Measurements from ENCODE around the gene SGF29.
"Not testable (repeated sequence)": the region's sequence is repeated elsewhere in the genome, so short reads cannot be mapped to it uniquely, and the experiment has no call there.

GRCh38 chr16:28616224-28616577 is 62.5 kb downstream of the SGF29 start:
- not testable (repeated sequence) for TF ChIP-seq CTCF (IDR thresholded peaks at IDR 0.05; ENCODE audit: insufficient read depth, low read depth, low read length); EZH2 (IDR thresholded peaks at IDR 0.05; ENCODE audit: insufficient read depth, low read length)
